ENCODE data around the gene SOX6. TPM values are rescaled to one million over a fixed set of nuclear protein-coding genes. Genes with fewer than 3 reads are reported as not detected.

Gene SOX6
- total RNA-seq, 1 experiment from 2014 or later, result not detected

GRCh38 chr11:16013649-16014275 is 342.6 kb downstream of the SOX6 start:
- Histone ChIP-seq H4K5ac (ENCODE audit: insufficient read length, low read depth, low read length) (no peak overlapping the region), H2BK15ac (ENCODE audit: low read depth, low read length) (no peak overlapping the region), H3K18ac (ENCODE audit: insufficient read length, low read depth, low read length) (no peak overlapping the region), H3K27me3 (ENCODE audit: insufficient read depth, low read length) (no peaks in the 10 kb centered on the region), H4K20me1 (ENCODE audit: control insufficient read depth, insufficient read depth, insufficient read length) (no peaks in the 10 kb centered on the region), H2BK120ac (ENCODE audit: low read depth, low read length, poor library complexity, severe bottlenecking) (no peak overlapping the region), H3K9me3 (ENCODE audit: control insufficient read depth, low read depth, low read length) (no peaks in the 10 kb centered on the region), H4K91ac (ENCODE audit: insufficient read length, low read depth, low read length) (no peak overlapping the region), H3K14ac (ENCODE audit: insufficient read depth, low read length) (no peak overlapping the region), H3K4ac (ENCODE audit: low read depth, low read length) (no peak overlapping the region), H3K79me2 (ENCODE audit: insufficient read depth, low read length) (no peaks in the 10 kb centered on the region), H2BK12ac (ENCODE audit: insufficient read length, low read depth, low read length) (no peak overlapping the region), H3K27ac (ENCODE audit: insufficient read length, low read depth, low read length) (no peak overlapping the region), H2AK5ac (ENCODE audit: insufficient read length, low read length) (no peak overlapping the region), H3T11ph (ENCODE audit: low read length) (no peak overlapping the region), H3K56ac (ENCODE audit: insufficient read length, low read depth, low read length) (no peak overlapping the region), H3K23me2 (ENCODE audit: insufficient read length, low read depth, low read length, poor library complexity, severe bottlenecking) (no peaks in the 10 kb centered on the region), H3K79me1 (ENCODE audit: insufficient read depth, low read depth, low read length, poor library complexity, severe bottlenecking) (no peaks in the 10 kb centered on the region), H2AFZ (ENCODE audit: low read length) (no peak overlapping the region), H3K4me2 (ENCODE audit: insufficient read depth, insufficient read length, low read length) (no peak overlapping the region), H2BK20ac (ENCODE audit: low read depth, low read length, poor library complexity, severe bottlenecking) (no peak overlapping the region), H3K4me1 (ENCODE audit: insufficient read depth, low read length) (no peaks in the 10 kb centered on the region), H2BK5ac (ENCODE audit: insufficient read length, low read length) (no peak overlapping the region), H3K23ac (ENCODE audit: insufficient read length, low read depth, low read length) (no peak overlapping the region), H3K9ac (ENCODE audit: extremely low read depth, insufficient read length, low read length) (no peak overlapping the region), H4K8ac (replicated peaks; ENCODE audit: insufficient read length, low read depth, low read length) (no peak overlapping the region)
- Mint-ChIP-seq H3K36me3 (ENCODE audit: insufficient read depth in 1 of 3, low read depth in 3 of 3) (no peaks in the 10 kb centered on the region), H3K27ac (no peak overlapping the region), H3K9me3 (no peaks in the 10 kb centered on the region), H3K27me3 (ENCODE audit: low read depth) (peaks cover 7% of the 10 kb centered on the region), H3K4me3 (no peak overlapping the region), H3K4me1 (peaks cover 11 to 22% of the 10 kb centered on the region in 2 experiments)
- WGBS (ENCODE audit: extremely low coverage, insufficient read length, low lambda C conversion rate), result no CpG with 5 or more reads among the region's 3 CpGs
- no peak for DNase-seq
- TF ChIP-seq CTCF (conservative IDR thresholded peaks at IDR 0.05), result no peak
